ENCODE results near the gene MPC2. TPM values are rescaled to one million over a fixed set of nuclear protein-coding genes. Genes with fewer than 3 reads are reported as not detected.
"Not testable (repeated sequence)": the region's sequence is repeated elsewhere in the genome, so short reads cannot be mapped to it uniquely, and the experiment has no call there.

MPC2 gene
- total RNA-seq, 1 donor from 2014 or later = 45.6 TPM

DNA sequence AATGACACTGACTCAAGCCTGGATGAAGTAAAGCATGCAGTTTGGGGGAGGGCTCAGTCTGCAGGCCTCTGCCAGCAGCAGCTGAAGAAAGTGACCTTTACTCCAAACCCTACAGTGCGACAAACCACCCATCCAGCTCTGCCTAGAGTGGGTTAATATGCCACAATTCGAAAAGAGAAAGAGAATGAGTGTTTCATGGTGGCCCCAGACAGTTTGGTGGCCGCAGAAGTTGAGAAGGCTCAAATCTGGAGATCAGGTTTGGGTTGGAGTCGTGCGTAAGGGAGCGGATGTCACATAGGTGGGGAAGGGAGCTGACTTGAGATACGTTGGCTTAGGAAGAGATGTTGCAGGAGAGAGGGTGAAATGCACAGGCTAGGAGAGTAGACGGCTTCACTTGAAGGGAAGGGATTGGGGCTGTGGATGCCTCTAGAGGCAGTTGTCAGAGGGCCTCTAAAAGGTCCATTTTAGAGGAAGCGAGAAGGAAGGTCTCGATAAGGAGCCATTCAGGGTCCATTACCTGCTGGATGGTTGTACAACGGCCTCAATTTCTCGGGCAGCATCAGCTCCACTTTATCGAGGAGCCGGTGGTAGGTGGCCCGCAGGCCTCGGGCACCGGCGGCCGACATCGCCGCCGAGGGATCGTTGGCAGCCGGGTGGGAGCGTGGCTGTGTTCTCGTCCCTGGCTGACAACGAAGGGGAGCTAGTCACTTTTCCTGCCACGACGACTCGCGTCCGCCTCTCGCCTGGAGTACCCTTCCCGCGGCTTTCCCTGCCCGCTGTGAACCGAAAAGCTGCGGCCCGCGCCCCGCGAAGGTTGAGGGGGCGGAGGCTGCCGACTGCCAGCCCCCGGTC, 1.4 kb downstream of the MPC2 start:
- intact Hi-C loops (cut with micrococcal nuclease) = loop anchor here (1.0 to 10.0 kb wide), 14 partner anchors 131 to 1957 kb away; partner anchors contain the start of genes CREG1, NME7, SCYL3 and SFT2D2

DNA sequence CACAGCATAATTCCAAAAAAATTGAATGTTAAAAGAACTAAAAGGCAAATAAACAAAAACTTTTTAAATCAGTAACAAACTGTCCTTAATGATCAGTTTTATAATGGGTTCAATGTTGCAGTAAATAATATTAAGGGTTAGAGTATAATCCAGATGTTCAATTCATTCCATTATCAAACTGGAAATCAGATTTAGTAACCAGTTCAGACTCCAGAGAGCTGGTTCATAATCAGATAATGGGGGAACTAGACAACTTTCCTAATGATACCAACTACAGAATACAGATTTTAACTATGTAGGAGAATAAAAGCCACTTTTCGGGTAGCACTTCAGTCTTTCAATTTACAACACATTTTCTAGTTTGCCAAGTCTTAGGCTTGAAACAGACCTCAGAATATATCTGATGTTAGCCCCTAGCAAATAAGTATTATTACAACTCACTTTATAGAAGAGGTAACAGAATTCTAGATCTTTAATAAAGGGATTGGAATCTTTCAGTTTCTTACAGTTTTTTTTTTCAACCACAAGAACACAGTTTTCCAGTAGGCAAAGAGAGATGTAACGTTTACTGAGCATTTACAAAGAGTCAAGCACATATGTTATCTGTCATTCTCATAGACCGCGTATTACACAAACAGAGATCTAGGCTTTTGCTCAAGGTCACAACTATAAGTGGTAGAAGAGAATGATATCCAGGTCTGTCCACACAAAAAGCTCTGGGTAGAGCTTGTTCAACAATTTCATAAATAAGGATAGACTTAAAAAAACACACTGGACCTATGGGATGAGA, 2.3 kb downstream of the MPC2 start:
- intact Hi-C loops (cut with micrococcal nuclease) = loop anchor here (5.0 to 10.0 kb wide), 6 partner anchors 148 to 1958 kb away; partner anchors contain the start of genes CREG1, SCYL3 and TADA1

DNA sequence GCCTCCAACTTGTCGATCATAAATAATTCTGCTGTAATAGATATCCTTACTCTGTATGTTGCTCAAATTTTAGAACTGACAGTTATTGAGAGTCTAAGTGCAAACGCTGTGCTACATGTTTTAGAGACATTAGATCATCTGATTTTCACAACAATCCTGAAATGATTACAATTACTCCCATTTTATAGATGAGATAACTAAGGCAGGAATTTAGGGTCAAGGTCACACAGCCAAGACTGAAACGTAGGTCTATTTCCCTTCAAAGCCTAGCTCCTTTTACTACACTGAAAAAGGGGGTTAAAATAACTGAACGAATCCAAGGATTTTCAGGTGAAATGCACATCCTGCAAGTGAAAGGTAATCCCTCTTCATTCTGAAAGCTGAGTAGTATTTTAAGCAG, 3.1 kb downstream of the MPC2 start:
- intact Hi-C loops (cut with micrococcal nuclease) = loop anchor here (10.0 kb wide), 1 partner anchor 1059 kb away; the partner anchor contains the start of gene TADA1

DNA sequence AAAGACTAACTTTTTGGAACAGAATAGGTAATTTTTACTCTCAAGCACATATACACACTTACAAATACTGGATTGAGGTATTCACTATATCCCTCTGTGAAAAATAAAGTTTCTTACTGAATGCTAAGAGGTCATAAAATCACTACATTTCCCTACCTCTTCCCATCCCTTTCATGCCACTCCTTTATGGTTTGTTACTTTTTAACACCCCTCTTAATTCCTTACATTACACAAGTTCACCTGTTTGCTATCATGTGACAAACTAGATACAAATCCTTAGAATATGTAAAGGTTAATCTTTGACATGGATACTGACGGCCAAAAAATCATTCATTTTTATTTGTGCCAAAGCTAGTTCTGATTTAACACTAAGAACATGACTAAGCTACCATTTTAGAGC, 7.1 kb downstream of the MPC2 start:
- intact Hi-C loops (cut with micrococcal nuclease) = loop anchor here (10.0 kb wide), 1 partner anchor 1055 kb away; the partner anchor contains the start of gene TADA1

DNA sequence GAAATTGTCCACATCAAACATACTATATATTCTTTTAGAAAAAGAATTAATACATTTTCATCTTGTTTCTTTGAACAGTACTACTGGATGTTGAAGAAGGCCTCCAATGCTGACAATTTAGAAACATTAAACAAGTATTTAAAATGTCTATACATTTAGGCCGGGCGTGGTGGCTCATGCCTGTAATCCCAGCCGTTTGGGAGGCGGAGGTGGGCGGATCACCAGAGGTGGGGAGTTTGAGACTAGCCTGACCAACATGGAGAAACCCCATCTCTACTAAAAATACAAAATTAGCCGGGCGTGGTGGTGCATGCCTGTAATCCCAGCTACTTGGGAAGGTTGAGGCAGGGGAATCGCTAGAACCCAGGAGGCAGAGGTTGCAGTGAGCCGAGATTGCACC, 8.0 kb downstream of the MPC2 start:
- intact Hi-C loops (cut with micrococcal nuclease) = not testable (repeated sequence)

DNA sequence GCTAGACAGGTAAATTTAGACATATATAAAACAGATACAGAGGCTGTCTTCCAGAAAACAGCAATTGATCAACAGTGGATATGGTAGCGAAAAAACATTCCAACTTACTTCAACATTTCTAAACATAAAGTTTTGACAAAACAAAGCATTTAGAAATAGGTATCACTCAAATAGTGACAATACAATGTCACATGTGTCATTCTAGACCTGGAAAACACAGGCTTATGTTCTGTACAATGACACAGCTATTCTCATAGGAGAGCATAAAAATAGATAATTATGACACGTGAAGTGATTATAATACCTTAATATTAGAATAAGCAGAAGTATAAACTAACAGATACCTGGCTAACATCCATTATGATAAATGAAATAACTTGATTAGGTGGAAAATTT, 8.4 kb downstream of the MPC2 start:
- intact Hi-C loops (cut with micrococcal nuclease) = no loop called here

DNA sequence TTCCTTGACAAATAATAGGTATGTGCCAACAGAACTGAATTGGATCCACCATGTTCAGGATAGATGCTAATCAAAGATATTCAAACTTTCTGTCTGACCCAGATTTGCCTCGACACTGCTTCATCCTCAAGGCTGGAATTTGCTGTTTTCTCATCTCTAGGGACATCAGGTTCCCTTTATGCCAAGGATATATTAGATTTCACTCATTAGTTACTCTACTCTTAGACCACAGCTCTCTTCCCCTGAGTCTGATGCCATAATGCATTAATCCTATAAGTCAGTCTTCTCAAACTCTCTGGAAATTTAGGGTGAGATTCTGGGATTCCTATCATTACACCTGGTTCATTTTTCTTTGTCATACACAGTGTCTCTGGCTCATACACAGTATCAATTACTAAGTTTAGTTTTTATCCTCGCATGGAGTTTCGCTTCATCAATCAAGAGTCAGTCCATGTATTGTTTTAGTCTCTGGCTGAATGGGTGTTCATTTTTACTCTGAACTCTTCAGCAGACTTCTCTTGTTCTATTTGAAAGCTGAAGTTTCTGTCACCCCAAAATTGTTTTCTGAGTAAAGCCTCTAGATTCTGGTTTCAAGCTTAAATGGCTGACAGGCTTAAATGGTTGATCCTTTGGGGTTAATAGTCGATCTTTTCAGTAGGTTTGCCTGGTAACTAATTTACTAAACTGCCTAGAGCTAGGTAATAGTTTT, 9.7 kb downstream of the MPC2 start:
- intact Hi-C loops (cut with micrococcal nuclease) = no loop called here

DNA sequence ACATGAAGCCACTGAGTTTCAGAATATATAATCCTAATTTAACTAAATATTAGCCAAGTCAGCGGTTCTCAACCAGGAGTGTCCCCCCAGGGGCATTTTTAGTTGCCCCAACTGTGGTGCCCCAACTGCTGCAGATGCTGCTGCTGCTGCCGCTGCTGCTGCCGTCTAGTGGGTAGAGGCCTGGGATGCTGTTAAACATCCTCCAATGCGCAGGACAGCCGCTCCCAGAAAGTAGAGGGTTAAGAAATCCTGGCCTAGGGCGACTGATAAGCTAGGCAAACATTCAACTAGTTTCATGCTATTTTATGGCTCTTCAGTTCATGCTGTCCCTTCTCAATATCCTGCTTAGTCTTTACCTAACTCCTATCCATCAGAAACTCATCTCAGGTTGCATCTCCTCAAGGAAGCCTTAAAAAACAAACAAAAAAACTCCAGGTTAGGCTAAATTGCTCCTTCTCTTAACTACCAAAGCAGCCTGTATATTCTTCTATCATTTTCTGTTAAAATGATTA, 10.3 kb downstream of the MPC2 start:
- intact Hi-C loops (cut with micrococcal nuclease) = no loop called here

DNA sequence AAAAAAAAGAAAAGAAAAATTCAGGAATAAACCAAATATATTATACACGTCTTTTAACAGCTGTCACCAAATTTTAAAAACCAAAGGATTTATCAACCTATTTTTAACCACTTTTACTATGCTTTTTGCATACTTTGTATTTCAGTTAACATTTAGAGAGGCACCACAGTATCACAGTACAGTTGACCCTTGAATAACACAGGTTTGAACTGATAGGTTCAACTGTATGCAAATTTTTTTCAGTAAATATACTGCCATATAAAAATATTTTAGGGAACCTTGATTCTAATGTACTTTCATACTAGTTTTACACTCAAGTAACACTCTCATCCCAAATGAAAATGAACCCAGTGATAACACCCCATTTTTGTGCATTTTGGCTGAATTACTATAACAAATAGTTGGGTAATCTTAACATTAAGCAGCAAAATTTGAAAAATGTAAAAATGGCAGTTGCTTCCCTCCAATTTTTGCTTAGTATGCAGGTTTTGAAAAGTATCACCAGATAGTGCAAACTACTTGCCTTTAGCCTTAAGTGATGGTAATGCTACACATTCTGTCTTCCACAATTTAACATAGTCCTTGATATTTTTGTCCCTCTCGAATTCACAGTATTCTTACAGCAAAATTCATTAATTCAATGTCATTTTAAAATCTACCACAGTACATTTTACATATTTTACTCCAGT, 12.2 kb downstream of the MPC2 start:
- intact Hi-C loops (cut with micrococcal nuclease) = no loop called here

DNA sequence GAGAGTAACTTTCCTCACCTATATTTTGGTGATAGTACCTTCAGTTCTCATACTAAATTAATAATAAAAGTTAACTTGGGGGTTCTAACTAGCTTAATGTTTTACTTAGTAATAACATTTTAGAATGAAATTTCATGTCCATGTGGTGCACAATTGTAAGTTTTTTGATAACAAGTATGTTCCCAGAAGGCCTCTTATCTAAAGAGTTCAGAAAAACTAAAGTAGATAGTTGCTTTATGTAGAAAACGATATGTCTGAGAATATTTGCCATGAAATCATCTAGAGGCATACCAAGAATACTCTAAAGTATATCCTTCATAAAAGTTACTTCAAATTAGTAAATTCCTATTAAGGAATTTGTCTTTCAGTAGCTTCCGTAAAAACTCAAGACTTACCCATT, 12.8 kb downstream of the MPC2 start:
- intact Hi-C loops (cut with micrococcal nuclease) = no loop called here

DNA sequence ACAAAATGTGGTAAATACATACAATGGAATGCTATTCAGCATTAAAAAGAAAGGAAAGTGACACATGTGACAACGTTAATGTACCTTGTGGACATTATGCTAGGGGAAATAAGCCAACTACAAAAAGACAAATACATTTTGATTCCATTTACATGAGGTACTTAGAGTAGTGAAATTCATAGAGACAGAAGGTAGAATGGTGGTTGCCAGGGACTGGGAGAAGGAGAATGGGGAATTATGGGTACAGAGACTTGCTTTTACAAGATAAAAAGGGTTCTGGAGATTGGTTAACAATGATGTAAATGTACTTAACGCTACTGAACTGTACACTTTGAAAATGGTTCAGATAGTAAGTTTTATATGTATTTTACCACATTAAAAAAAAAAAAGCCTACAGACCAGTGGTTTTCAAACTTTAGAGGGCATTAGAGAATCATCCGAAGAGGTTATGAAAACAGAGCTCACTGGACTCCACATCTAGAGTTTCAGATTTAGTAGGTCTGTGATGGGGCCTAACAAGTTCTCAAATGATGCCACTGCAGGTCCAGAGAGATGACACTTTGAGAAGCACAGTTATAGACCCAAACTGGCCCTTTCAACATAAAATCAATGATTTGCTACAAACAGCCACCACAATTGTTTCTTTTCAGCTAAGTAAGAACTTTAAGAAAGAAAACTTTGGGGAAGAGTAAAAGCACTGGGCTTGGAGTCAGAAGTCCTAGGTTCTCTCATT, 13.4 kb downstream of the MPC2 start:
- intact Hi-C loops (cut with micrococcal nuclease) = no loop called here

DNA sequence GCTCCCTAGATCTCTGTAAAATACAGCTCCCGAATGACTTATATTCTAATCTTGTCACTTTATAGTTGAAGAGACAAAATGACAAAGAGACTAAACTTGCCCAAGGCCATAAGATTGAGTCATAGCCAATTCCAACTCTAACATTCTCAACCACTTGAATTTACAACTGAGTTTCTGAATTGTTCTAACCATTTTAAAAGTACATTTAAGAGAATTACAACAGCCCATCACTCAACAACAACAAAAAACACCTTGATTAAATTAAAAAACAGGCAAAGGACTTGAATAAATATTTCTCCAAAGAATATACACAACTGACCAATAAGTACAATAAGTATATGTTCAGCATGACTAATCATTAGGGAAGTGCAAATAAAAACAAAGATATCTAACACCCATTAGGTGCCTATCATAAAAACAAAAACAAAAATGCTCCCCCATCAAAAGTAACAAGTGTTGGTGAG, 14.2 kb downstream of the MPC2 start:
- intact Hi-C loops (cut with micrococcal nuclease) = no loop called here

DNA sequence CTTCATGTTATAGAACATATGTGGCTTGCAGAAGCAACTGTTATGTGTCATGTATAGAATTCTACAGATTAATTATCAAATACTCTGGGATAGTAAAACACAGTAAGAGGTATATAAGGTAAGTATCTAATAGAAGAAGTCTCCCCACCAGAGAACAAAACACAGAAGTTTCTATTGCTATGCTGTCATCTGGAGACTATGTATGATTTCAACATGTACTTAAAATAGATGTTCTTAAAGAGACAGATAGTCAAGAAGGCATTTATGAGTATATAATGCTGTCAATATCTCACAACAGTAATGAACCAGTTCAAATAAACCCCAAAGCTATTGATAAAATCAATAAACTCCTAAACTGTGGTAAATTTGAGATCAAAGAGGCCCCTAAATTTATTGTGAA, 14.8 kb downstream of the MPC2 start:
- intact Hi-C loops (cut with micrococcal nuclease) = no loop called here

DNA sequence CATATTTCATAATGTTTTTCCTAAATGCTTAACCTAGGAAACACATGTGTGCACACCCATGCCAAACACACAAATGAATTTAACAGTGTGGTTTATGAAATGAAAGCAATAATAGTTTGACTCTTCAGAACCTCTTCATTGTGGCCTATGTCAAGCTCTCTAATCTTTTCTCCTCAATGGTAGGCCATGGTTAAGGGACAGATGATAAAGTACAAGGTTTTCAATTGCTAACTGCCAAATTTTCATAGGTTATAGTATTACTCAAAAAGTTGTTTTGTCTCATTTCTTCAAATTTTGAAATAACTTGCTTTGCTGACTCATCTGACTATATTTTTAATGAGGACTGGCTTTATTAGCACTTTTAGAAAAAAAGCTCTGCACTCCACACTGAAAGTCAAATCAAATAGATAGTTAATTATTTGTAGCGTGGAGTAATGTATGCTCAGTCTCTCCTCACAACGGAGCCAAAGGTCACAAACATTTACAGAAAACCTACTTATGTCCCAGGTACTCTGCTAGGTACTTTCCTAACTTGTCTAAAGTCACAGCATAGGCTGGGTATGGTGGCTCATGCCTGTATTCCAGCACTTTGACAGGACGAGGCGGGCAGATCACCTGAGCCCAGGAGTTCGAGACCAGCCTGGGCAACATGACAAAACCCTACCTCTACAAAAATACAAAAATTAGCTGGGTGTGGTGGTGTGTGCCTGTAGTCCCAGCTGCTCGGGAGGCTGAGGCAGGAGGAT, 19.9 kb downstream of the MPC2 start:
- intact Hi-C loops (cut with micrococcal nuclease) = no loop called here

DNA sequence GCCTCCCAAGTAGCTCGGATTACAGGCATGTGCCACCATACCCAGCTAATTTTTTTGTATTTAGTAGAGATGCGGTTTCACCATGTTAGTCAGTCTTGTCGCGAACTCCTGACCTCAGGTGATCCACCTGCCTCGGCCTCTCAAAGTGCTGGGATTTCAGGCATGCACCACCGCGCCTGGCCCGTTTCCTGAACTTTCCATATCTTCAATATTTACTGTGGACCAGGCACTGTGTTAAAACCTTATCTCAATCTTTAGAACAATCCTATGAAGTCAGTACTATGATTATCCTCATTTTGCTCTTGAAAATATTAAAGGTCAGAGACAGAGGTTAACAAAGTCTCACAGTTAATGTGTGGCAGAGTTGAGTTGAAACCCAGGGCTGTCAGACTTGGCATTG, 21.3 kb downstream of the MPC2 start:
- intact Hi-C loops (cut with micrococcal nuclease) = no loop called here

DNA sequence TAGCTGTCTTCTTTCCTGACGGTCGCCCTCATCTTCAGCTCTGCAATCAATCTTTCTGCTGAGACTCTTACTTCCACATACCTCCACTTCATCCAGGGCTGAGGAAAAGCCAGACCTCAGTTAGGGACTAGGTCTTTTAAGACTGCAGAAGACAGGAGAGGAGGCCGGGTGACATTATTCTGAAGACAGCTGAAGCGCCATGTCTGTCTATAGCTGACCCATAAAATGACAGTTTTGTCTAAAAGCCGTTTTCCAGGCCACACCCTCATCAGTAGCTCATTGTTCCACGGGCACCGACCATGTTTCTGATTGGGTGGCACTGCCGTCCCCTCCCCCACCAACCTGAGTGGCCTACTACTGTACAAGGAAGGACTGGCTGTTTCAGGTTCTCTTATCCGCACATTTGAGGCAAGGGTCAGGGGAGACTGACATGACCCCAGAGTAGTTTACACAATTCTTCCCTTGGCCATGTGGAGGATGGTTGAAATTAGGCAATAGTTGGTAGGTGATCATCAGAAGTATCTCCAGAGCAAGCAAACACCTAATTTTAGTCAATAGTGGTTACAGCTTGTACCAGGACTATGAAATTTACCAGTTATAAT, 22.9 kb downstream of the MPC2 start, which contains the start of gene ADCY10:
TSS of gene ADCY10 (minus strand) at position 240 of the 602 bp plus-strand sequence. CDS start 8,994 bp downstream, outside the sequence.
- intact Hi-C loops (cut with micrococcal nuclease) = no loop called here

DNA sequence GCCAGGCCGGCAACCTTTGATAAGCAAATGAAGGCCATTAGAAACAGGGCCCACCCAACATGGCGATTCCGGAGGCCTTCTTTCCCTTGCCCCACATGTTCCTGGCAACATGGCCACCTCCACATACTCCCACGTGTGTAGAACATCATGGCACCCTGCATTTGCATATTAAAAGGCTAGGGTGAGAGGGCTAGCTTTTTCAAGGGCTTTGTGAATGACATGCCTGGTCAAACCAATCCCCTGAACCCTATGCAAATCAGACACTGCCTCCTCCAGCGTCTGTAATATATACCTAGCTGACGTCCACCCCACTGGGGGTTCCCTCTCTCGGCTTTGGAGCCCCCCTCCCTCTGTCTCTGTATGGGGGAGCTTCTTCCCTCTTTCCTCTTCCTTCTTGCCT, 24.6 kb downstream of the MPC2 start:
- intact Hi-C loops (cut with micrococcal nuclease) = no loop called here

DNA sequence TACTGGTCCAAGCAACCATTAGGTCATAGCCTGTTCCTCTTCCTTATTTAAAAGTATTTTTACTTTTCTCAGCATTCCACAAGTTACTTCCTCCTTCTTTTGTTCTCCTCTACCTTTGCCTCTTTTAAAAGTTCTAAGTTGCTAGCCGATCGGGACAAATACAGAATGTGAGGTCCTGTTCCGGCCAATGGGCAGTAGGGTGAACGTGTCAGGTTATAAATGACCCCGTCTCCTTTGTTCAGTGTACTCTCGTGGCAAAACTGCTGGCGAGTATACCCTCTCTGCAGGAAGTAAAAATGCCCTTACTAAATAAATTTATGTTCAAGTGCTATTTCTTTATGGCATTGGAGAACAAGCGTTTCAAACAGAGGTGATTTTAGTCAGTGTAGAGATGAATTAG, 25.5 kb downstream of the MPC2 start:
- intact Hi-C loops (cut with micrococcal nuclease) = no loop called here

DNA sequence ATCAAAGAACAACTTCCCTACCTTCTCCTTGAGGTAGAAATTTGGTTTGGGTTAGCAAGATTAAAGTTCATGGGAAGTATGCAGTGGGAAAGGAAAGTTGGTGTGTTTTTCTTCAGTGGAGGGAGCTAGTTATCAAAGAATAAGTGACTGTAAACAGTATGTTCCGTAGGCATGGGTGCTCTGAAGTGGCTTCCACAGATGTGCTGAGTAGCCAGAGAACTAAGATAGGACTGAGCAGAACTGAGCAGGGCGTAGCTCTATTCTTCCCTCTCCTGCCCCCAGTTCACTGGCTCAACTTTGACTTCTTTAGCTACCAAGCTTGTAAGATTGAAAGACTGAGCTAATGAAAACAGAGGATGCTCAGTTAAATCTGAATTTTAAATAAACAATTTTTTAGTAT, 26.3 kb downstream of the MPC2 start:
- intact Hi-C loops (cut with micrococcal nuclease) = no loop called here

All from T-helper 2 cell treated with Interferon-gamma antibody and Interleukin-4, amounts not matched to agents 100 ng/mL and 5 ng/mL, for 36 hours (primary cell).